ENCODE results near the gene PARD3.

The PARD3 gene

DNA sequence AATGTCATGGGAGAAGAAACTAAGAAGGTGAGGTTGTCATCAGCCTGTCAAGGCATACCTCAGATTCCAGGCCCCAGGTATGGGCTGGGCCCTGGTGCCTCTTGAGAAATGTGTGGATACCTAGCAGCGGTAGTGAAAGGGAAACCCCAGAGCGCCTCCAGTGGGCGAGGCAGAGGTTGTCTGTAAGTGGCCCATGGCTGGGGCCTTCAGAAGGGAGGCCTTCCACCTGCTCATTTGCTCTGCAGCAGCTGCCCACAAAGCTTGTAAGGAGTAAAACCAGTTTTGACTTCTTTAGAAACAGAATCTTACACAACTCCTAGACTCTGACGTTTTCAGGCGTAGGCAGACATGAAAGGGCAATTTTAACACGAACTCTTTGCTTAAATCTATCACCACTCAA is 509.9 kb downstream of the PARD3 start:
- ChIA-PET CTCF (interaction anchor here (1.3 kb wide), 1 partner anchor 8 kb away, joined by 4 read pairs; no protein-coding TSS in a partner anchor), POLR2A (no interaction called here)
- peak; percentile 31 for DNase-seq (ENCODE audit: extremely low spot score)
- TF ChIP-seq, protein P1, sequence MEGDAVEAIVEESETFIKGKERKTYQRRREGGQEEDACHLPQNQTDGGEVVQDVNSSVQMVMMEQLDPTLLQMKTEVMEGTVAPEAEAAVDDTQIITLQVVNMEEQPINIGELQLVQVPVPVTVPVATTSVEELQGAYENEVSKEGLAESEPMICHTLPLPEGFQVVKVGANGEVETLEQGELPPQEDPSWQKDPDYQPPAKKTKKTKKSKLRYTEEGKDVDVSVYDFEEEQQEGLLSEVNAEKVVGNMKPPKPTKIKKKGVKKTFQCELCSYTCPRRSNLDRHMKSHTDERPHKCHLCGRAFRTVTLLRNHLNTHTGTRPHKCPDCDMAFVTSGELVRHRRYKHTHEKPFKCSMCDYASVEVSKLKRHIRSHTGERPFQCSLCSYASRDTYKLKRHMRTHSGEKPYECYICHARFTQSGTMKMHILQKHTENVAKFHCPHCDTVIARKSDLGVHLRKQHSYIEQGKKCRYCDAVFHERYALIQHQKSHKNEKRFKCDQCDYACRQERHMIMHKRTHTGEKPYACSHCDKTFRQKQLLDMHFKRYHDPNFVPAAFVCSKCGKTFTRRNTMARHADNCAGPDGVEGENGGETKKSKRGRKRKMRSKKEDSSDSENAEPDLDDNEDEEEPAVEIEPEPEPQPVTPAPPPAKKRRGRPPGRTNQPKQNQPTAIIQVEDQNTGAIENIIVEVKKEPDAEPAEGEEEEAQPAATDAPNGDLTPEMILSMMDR (IDR thresholded peaks at IDR 0.05; ENCODE audit: control extremely low read depth, extremely low read depth, low read depth, missing control alignments), result no peak

DNA sequence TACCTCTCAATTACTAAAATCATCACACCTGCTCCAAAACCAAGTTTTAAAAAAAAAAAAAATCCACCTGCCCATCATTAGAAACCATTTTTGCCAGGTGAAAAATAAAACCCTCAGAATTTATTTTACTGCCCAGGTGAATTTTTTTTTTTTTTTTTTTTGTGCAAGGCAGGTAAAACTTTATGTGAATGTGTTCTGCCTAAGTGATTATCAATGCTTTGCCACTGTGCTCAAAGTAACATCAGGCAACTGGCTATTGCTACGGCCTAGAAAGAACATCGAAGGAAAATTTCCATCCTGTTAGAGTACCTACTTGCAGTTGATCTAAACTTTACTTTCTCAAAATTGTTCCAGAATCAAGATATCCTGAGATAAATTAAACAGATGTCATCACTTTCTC is 512.1 kb downstream of the PARD3 start:
- ChIA-PET POLR2A (no interaction called here), CTCF (no interaction called here)
- no peak for DNase-seq (ENCODE audit: extremely low spot score)
- TF ChIP-seq, protein P1 (IDR thresholded peaks at IDR 0.05; ENCODE audit: control extremely low read depth, extremely low read depth, low read depth, missing control alignments), result no peak

DNA sequence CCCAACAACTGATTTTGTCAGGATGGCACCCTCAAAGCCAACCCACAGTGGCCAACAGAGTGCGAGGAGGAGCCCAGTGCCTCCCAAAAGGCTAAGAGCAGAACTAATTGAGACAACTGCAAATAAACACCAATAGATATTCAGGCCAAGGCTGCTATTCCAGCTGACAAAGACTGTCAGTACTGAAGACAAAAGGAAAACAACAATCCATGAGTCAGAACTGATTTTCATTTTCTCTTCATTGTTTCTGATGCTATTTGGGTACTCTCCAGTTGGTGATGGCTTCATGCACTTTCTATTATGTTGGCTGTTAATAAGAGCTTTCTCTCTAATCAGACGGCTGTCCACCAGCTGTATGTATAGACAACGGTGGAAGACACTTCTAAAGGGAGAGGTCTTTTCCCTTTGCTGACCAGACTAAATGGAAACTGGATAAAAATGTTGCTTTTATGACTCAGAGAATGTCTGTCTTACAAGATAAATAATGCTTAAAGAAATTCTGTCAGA is 515.9 kb downstream of the PARD3 start:
- ChIA-PET CTCF (interaction anchor here (1.4 to 2.2 kb wide), 2 partner anchors 19 to 22 kb away, joined by 3 to 6 read pairs; no protein-coding TSS in a partner anchor), POLR2A (no interaction called here)
- no peak for DNase-seq (ENCODE audit: extremely low spot score)
- TF ChIP-seq, protein P1 (IDR thresholded peaks at IDR 0.05; ENCODE audit: control extremely low read depth, extremely low read depth, low read depth, missing control alignments), result no peak

DNA sequence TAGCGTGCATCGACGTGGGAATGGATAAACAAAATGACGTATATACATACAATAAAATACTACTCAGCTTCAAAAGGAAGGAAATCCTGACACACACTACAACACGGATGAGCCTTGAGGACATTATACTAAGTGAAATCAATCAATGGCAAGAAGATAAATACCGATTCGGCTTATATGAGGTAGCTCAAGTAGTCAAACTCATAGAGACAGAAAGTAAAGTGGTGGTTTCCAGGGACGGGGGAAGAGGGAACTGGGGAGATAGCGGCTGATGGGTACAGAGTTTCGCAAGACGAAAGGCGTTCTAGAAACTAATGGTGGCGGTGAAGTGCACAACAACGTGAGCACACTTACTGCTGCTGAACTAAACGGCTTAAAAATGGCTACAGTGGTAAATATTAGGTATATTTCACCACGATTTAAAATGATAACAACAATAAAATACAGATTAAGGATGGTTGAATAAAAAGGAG is 516.7 kb downstream of the PARD3 start:
- TF ChIP-seq, protein P1 (IDR thresholded peaks at IDR 0.05; ENCODE audit: control extremely low read depth, extremely low read depth, low read depth, missing control alignments), result no peak
- ChIA-PET CTCF (interaction anchor here (1.0 to 1.6 kb wide), 2 partner anchors 7 to 10 kb away, joined by 4 read pairs; no protein-coding TSS in a partner anchor), POLR2A (interaction anchor here (0.6 kb wide), 1 partner anchor 70 kb away, joined by 3 read pairs; no protein-coding TSS in a partner anchor)
- DNase-seq (ENCODE audit: extremely low spot score), result no peak

DNA sequence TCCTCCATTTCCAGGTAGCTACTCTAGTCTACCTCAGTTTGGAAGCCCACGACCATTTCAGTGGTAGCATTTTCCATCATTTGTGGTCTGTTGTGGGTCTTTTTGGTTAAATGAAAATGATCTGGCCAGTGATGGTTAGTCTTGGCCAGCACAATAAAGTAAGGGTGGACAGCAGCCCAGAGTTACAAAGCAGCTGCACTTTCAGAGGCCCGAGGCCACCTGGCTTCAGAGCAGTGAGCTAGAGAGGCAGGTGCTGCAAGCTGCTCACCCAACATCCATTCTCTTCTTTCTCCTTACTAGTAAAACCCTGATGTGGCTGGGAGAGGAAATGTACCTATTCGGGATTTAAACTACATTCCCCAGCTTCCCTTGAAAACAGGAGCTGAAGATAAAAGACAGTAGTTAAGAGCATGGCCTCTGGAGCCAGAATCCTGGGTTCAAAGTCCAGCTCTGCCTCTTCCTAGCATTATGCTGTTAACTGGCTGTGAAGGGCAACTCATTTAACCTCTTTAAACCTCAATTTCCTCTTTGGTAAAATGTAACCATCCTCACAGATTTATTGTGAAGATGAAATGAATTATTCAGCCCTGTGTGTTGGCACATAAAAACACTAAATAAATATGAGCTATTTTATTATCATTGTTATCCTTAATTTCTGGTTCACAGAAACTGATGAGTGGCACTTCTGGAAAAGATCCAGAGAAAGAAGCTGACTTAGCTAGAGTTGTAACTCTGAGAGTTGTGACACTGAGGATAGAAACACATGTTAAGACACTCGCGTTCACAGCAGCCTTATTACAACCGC is 517.4 kb downstream of the PARD3 start:
- POLR2A ChIA-PET, result no interaction called here
- no peak for DNase-seq (ENCODE audit: extremely low spot score)
- TF ChIP-seq, protein P1 (IDR thresholded peaks at IDR 0.05; ENCODE audit: control extremely low read depth, extremely low read depth, low read depth, missing control alignments), result no peak
- CTCF ChIA-PET, result interaction anchor here (1.0 to 1.6 kb wide), 2 partner anchors 8 to 9 kb away, joined by 4 read pairs; no protein-coding TSS in a partner anchor

DNA sequence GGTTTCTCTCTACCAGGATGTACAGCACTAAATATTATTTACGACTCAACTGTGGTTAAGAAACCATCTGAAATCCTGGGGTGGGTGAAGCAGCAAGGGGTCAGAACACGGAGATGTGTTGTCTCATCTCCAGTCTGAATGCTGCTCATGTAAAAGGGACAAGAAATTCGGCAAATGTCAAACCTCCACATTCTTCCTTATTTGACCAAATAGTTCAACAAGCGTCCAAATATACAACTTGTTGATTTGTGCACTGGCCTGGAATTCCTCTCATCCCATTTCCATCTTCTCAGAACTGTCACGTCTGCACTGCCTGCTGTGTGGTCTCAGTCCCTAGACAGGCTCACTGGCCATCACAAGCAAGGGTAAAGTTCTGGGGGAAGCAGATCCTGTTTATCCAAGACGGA is 520.0 kb downstream of the PARD3 start:
- ChIA-PET CTCF (no interaction called here), POLR2A (no interaction called here)
- no peak for DNase-seq (ENCODE audit: extremely low spot score)
- TF ChIP-seq, protein P1 (IDR thresholded peaks at IDR 0.05; ENCODE audit: control extremely low read depth, extremely low read depth, low read depth, missing control alignments), result no peak

Data from GM10248 (cell line).